Urothelium cell line (cell line): ENCODE data around the gene DLGAP1.
"Not testable (repeated sequence)": the region's sequence is repeated elsewhere in the genome, so short reads cannot be mapped to it uniquely, and the experiment has no call there.

Experiments used
- DNase-seq: peaks from one replicate; pipeline ENCODE4 v3.0.0; 2011; ENCODE audit warnings: low spot score, mixed read lengths
- FAIRE-seq: peaks from 2 replicates; lab custom pipeline; 2011; peaks lifted over from hg19 to GRCh38; lab: Jason Lieb, UNC

DLGAP1 gene

DNA sequence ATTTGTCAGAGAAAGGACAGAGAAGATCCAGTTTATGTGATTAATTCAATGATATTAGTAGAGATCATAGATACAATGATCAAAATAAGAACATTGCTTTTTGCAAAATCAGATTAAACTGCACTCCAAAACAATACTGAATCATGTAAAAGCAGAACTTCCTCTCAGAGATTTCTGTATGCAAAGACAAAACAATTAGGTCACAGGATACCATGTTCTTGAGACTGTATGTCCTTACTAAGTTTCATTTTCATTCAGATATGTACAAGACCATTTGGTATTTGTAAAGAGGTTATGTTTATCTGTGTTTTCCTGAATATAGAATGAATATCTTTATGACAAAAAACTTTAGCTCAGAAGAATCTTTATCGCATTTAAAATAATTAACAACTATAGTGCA, 161.8 kb downstream of the DLGAP1 start:
- FAIRE-seq: peak; percentile 9

DNA sequence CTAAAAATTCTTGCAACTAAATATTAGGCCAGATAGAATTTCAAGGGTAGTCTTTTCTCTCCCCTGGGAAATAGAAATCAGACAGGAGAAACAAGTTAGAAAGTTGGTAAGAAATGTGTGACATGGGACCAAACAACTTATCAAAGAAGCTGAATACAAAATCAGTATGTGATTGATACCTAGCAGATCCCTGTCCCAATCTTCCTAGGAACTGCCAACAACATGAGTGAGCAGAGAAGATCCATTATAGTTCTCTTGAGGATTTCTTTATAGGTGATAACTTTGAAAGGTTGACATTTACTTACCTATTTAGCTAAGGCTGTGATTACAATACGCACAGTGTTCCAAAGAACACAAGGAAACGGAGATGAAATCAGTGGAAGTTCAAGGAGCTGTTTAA, 162.4 kb downstream of the DLGAP1 start:
- no peak for FAIRE-seq
- DNase-seq: no peak

More for the DNA sequence above, 161.8 kb downstream of the DLGAP1 start:
- no peak for DNase-seq

DNA sequence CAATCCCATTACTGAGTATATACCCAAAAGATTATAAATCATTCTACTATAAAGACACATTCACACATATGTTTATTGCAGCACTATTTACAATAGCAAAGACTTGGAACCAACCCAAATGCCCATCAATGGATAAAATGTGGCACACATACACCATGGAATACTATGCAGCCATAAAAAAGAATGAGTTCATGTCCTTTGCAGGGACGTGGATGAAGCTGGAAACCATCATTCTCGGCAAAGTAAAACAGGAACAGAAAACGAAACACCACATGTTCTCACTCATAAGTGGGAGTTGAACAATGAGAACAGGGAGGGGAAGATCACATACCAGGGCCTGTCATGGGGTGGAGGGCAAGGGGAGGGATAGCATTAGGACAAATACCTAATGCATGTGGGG, 167.8 kb downstream of the DLGAP1 start:
- not testable (repeated sequence) for FAIRE-seq, DNase-seq

GRCh38 chr18:4286256-4286655, 168.9 kb downstream of the DLGAP1 start:
- peak; percentile 55 for FAIRE-seq
- DNase-seq: no peak

- DNase-seq: no peak
Measured at GRCh38 chr18:4285525-4285924, 169.6 kb downstream of the DLGAP1 start.

GRCh38 chr18:4284528-4284927, 170.6 kb downstream of the DLGAP1 start:
- DNase-seq: no peak
- no peak for FAIRE-seq

More at GRCh38 chr18:4285525-4285924, 169.6 kb downstream of the DLGAP1 start:
- FAIRE-seq: no peak

DNA sequence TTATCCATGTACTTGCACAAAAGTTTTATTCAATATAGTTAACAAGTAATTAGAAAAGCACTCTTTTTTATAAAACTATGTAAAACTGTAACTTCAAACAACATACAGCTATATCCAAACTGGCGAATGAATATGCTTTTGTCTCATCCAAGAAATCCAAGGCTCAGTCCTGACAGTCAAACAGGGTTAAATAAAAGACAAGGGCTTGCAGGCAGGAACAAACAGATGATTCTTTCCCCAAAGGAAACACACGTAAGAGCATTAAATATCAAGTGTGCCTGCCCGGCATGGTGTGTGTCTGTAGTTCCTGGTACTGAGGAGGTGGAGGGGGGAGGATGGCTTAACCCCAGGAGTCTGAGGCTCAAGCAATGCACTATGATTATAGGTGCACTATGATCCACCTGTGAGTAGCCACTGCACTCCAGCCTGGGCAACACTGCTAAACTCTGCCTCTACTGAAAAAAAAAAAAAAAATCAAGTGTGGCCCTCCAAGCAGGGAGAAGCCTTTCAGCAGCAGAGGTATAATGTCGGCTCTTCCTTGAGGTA, 171.3 kb downstream of the DLGAP1 start:
- FAIRE-seq (no peak), DNase-seq (no peak)

DNA sequence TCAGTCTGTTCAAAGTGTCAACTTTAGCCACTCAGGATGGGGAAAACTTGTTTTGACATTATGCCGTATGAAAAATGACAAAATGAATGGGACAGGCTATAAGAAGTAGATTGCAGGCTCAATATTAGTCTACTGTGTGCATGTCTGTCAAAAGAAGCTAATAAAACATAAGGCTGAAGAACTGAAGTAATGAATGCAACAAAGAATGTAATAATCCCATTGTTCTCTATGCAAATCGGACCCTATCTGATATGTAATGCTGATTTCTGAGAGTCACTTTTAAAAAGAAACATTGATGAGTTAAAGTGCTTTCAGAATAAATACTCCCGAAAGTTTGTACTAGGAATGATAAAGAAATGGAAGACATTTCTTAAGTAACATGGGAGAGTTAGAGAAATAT, 172.2 kb downstream of the DLGAP1 start:
- FAIRE-seq: no peak
- no peak for DNase-seq

GRCh38 chr18:4276953-4277585, 178.0 kb downstream of the DLGAP1 start:
- FAIRE-seq: no peak
- no peak for DNase-seq

DNA sequence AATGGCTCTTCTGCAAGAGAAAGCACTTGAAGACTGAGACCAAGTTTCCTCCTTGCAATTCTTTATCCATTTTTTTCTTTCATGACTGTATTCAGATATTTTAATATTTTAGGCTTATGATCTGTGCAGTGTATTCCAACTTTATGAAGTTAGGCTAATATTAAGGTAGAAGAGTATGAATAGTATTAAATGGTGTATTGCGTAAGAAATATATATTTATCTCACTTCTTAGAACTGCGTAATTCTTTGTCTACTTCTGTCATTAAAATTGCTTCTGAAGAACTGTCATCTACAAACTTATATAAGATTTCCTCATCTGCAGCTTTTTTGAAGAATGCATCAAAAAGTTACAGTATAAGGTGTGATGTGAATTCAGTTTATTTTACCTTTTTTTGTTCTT, 183.2 kb downstream of the DLGAP1 start:
- no peak for FAIRE-seq
- DNase-seq: no peak

DNA sequence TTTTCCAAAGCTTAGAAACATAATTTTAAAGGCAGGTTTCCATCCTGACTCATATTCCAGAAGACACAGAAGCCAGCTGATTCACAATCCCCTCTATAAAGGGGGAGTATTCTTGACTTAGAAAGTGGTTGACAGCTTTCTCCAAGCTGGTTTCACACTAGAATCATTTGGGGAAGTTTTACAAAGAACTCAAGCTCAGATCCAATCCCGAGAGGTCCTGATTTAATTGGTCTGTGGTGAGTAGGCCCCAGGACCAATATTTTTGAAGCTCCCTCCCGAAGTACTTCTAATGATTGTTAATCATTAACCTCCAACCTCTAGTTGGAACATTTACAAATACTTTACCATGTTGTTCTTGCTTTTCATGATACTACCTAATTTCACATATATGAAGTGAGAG, 184.1 kb downstream of the DLGAP1 start:
- FAIRE-seq (no peak), DNase-seq (no peak)

DNA sequence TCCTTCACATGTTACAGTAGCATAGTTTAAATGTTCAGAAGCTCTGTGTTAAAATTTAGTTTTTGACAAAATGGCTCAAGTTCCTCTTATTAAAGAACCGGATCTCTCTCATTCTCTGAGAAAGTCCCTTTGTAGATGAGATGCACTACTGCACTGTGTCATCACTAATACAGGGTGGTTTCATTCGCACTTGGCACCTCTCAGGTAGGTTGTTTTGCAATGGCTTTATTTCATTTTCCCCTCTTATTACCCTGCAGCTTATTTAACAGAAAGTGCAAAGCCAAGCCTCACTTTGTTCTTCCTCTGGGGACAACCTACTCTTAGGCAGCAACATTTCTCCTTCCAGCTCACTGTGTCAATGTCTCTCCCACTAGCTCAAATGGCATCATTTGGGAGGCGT, 185.1 kb downstream of the DLGAP1 start:
- DNase-seq (no peak), FAIRE-seq (peak; percentile 17)

GRCh38 chr18:4267641-4268040, 187.5 kb downstream of the DLGAP1 start:
- FAIRE-seq (peak; percentile 83), DNase-seq (no peak)

- FAIRE-seq (no peak), DNase-seq (no peak)
Measured at GRCh38 chr18:4264347-4264791, 190.7 kb downstream of the DLGAP1 start.

DNA sequence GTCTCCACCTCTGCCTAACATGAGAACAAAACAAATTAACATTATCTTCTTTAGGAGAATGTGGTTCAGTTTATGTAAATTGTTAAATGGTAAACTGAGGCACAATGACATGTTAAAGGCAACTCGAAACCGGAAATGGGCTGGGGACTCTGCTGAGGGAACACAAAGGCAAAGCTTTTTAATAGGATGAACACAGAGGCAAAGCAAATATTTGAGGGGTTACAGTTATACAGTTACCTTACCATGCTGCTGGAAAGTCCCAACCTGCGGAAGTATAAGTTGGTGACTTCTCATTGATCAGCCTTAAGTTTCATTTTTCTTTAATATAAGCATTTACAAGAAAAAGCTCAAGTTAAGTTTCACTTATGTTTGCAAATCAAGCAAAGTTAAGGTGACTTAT, 195.0 kb downstream of the DLGAP1 start:
- no peak for FAIRE-seq
- DNase-seq: no peak

- no peak for DNase-seq
- FAIRE-seq: peak; percentile 90
Measured at GRCh38 chr18:4256766-4257417, 198.2 kb downstream of the DLGAP1 start.

GRCh38 chr18:4254840-4255239, 200.3 kb downstream of the DLGAP1 start:
- no peak for DNase-seq
- peak; percentile 95 for FAIRE-seq

DNA sequence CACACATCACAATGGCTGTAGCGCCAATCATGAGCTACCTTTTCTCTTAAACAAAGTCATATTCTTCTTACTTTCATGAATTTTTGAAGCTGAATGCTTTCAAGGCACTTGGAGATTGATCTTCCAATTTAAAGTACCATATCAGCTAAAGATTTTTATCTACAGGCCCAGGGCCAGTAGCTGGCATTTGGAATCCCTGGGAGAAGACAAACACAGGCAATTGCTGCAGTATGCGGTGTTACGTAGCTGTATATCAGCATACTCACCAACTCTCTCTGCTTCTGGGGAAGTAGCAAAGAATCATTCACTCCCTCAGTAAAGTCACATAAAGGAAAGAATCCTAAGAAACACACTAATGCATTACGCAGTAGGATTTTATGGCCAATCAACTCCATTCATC, 202.3 kb downstream of the DLGAP1 start:
- no peak for FAIRE-seq
- no peak for DNase-seq

GRCh38 chr18:4251873-4252272, 203.2 kb downstream of the DLGAP1 start:
- DNase-seq (no peak), FAIRE-seq (no peak)

GRCh38 chr18:4251206-4251605, 203.9 kb downstream of the DLGAP1 start:
- no peak for FAIRE-seq

GRCh38 chr18:4250141-4250540, 205.0 kb downstream of the DLGAP1 start:
- DNase-seq (no peak), FAIRE-seq (no peak)

More at GRCh38 chr18:4251206-4251605, 203.9 kb downstream of the DLGAP1 start:
- DNase-seq: no peak

DNA sequence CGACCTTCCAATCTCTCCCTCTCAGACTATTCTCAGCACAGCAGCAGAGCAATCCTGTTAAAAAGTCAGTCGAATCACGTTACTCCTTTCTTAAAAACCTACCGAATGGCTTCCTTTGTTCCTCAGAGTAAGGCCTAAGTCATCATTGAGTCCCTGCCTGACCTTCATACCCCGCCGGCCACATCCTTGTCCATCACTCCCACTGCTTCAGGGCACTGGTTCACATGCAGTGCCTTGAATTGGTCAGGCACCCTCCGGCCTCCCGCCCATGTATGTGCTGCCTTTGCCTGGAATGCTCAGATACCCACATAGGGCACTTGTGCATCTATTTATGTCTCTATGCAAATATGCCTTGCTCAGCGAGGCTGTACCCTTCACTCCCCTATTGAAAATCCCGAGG, 206.4 kb downstream of the DLGAP1 start:
- FAIRE-seq: no peak
- DNase-seq: no peak
